Measurements from ENCODE around the gene SPOUT1. TPM values are rescaled to one million over a fixed set of nuclear protein-coding genes. Genes with fewer than 3 reads are reported as not detected.

The SPOUT1 gene
- polyA plus RNA-seq, 1 donor from 2014 or later = 34.7 TPM

GRCh38 chr9:128838338-128838737 is 8.7 kb upstream of the SPOUT1 start:
- Histone ChIP-seq H3K9me2 (ENCODE audit: insufficient read depth, low read length) (no peaks in the 10 kb centered on the region), H3K4me3 (ENCODE audit: low read length) (no peak overlapping the region), H3K9ac (ENCODE audit: low read length) (no peak overlapping the region), H3K36me3 (ENCODE audit: insufficient read depth, low read length) (no peaks in the 10 kb centered on the region), H4K20me1 (ENCODE audit: insufficient read depth) (no peaks in the 10 kb centered on the region), H3K27me3 (ENCODE audit: insufficient read depth, low read depth, low read length) (no peaks in the 10 kb centered on the region), H3K79me2 (replicated peaks; ENCODE audit: insufficient read depth, low read length) (no peaks in the 10 kb centered on the region), H2AFZ (ENCODE audit: low read depth, low read length) (no peak overlapping the region), H3F3A (ENCODE audit: insufficient read depth, low read length, poor library complexity, severe bottlenecking) (no peaks in the 10 kb centered on the region), H3K4me2 (ENCODE audit: low read length) (no peak overlapping the region), H3K27ac (ENCODE audit: low read length) (no peak overlapping the region), H3K9me3 (ENCODE audit: low read length) (no peaks in the 10 kb centered on the region)
- TF ChIP-seq SMC3 (conservative IDR thresholded peaks at IDR 0.05; ENCODE audit: poor library complexity) = no peak
- no peak for TF ChIP-seq EZH2 (IDR thresholded peaks at IDR 0.05; ENCODE audit: borderline replicate concordance, insufficient read depth, low read length, poor library complexity, severe bottlenecking)
- TF ChIP-seq MXI1 (conservative IDR thresholded peaks at IDR 0.05; ENCODE audit: poor library complexity, severe bottlenecking) = no peak
- TF ChIP-seq CTCF (IDR thresholded peaks at IDR 0.05; ENCODE audit: poor library complexity, severe bottlenecking) = no peak
- TF ChIP-seq TAF1 (IDR thresholded peaks at IDR 0.05; ENCODE audit: low read depth) = no peak
- TF ChIP-seq REST (IDR thresholded peaks at IDR 0.05; ENCODE audit: borderline replicate concordance) = no peak
- TF ChIP-seq POLR2AphosphoS5 (IDR thresholded peaks at IDR 0.05) = no peak
- TF ChIP-seq EP300 (conservative IDR thresholded peaks at IDR 0.05; ENCODE audit: poor library complexity, severe bottlenecking) = no peak
- no peak for TF ChIP-seq RAD21 (conservative IDR thresholded peaks at IDR 0.05)

- no peak overlapping the region for H3K27ac ChIP-seq (ENCODE audit: low read length)
- no peaks in the 10 kb centered on the region for H3K9me2 ChIP-seq (ENCODE audit: insufficient read depth, low read length)
- no peak overlapping the region for H2AFZ ChIP-seq (ENCODE audit: low read depth, low read length)
- H3K36me3 ChIP-seq (ENCODE audit: insufficient read depth, low read length) = no peaks in the 10 kb centered on the region
- no peaks in the 10 kb centered on the region for H3F3A ChIP-seq (ENCODE audit: insufficient read depth, low read length, poor library complexity, severe bottlenecking)
- H3K27me3 ChIP-seq (ENCODE audit: insufficient read depth, low read depth, low read length) = no peaks in the 10 kb centered on the region
- no peak overlapping the region for H3K4me2 ChIP-seq (ENCODE audit: low read length)
- TF ChIP-seq EP300 (conservative IDR thresholded peaks at IDR 0.05; ENCODE audit: poor library complexity, severe bottlenecking) = no peak
- no peak for TF ChIP-seq MXI1 (conservative IDR thresholded peaks at IDR 0.05; ENCODE audit: poor library complexity, severe bottlenecking)
- TF ChIP-seq TAF1 (IDR thresholded peaks at IDR 0.05; ENCODE audit: low read depth) = no peak
- TF ChIP-seq REST (IDR thresholded peaks at IDR 0.05; ENCODE audit: borderline replicate concordance) = no peak
- TF ChIP-seq CTCF (IDR thresholded peaks at IDR 0.05; ENCODE audit: poor library complexity, severe bottlenecking) = no peak
- TF ChIP-seq RAD21 (conservative IDR thresholded peaks at IDR 0.05) = no peak
- no peak for TF ChIP-seq POLR2AphosphoS5 (IDR thresholded peaks at IDR 0.05)
- TF ChIP-seq EZH2 (IDR thresholded peaks at IDR 0.05; ENCODE audit: borderline replicate concordance, insufficient read depth, low read length, poor library complexity, severe bottlenecking) = no peak
- no peak for TF ChIP-seq SMC3 (conservative IDR thresholded peaks at IDR 0.05; ENCODE audit: poor library complexity)
- no peak overlapping the region for H3K9ac ChIP-seq (ENCODE audit: low read length)
- no peaks in the 10 kb centered on the region for H4K20me1 ChIP-seq (ENCODE audit: insufficient read depth)
- no peaks in the 10 kb centered on the region for H3K9me3 ChIP-seq (ENCODE audit: low read length)
- no peaks in the 10 kb centered on the region for H3K79me2 ChIP-seq (replicated peaks; ENCODE audit: insufficient read depth, low read length)
- no peak overlapping the region for H3K4me3 ChIP-seq (ENCODE audit: low read length)
These were observed 7.0 kb upstream of the SPOUT1 start for GRCh38 chr9:128836509-128837145.
